Activated naive CD4-positive, alpha-beta T cell treated with anti-CD3 and anti-CD28 coated beads, Interleukin-2, amount 50 U/mL, for 24 hours (primary cell): ENCODE measurements around the gene KDM4F.
A peak's percentile ranks its signal among the peaks of the same experiment; 100 is the strongest.

Experiments used
- H3K27ac Mint-ChIP-seq: one replicate; pipeline ENCODE4 v1.8.0; 2021; ENCODE audit warnings: mild to moderate bottlenecking, mixed read lengths
- H3K27me3 Mint-ChIP-seq: one replicate; pipeline ENCODE4 v1.8.0; 2021; ENCODE audit warnings: mixed read lengths
- H3K36me3 Mint-ChIP-seq: one replicate; pipeline ENCODE4 v1.8.0; 2021; ENCODE audit warnings: mixed read lengths
- H3K4me1 Mint-ChIP-seq: one replicate; pipeline ENCODE4 v1.8.0; 2021; ENCODE audit warnings: mixed read lengths
- H3K4me3 Mint-ChIP-seq: one replicate; pipeline ENCODE4 v1.8.0; 2021; ENCODE audit warnings: mild to moderate bottlenecking, mixed read lengths
- H3K9me3 Mint-ChIP-seq: one replicate; pipeline ENCODE4 v1.8.0; 2021; ENCODE audit warnings: mixed read lengths

Gene KDM4F

GRCh38 chr11:95095858-95096587 is 46.8 kb downstream of the KDM4F start:
- Mint-ChIP-seq H3K4me1 (peaks cover 66% of the 10 kb centered on the region), H3K36me3 (peaks cover 14% of the 10 kb centered on the region), H3K4me3 (peak overlapping the region; percentile 71), H3K27me3 (no peaks in the 10 kb centered on the region), H3K27ac (peak overlapping the region; percentile 81), H3K9me3 (no peaks in the 10 kb centered on the region)

- Mint-ChIP-seq H3K9me3 (no peaks in the 10 kb centered on the region), H3K27me3 (no peaks in the 10 kb centered on the region), H3K4me1 (peaks cover 54% of the 10 kb centered on the region), H3K36me3 (peaks cover 17% of the 10 kb centered on the region), H3K4me3 (no peak overlapping the region), H3K27ac (peak overlapping the region; percentile 43)
These were observed 48.0 kb downstream of the KDM4F start for GRCh38 chr11:95097209-95097608.

- H3K4me3 Mint-ChIP-seq: no peak overlapping the region
- no peak overlapping the region for H3K27ac Mint-ChIP-seq
- H3K27me3 Mint-ChIP-seq: no peaks in the 10 kb centered on the region
- H3K36me3 Mint-ChIP-seq: peaks cover 17% of the 10 kb centered on the region
- peaks cover 45% of the 10 kb centered on the region for H3K4me1 Mint-ChIP-seq
- H3K9me3 Mint-ChIP-seq: no peaks in the 10 kb centered on the region
These were observed 49.6 kb downstream of the KDM4F start for GRCh38 chr11:95098826-95099225.

GRCh38 chr11:95100191-95100648 is 51.0 kb downstream of the KDM4F start:
- peaks cover 34% of the 10 kb centered on the region for H3K4me1 Mint-ChIP-seq
- H3K36me3 Mint-ChIP-seq: peaks cover 17% of the 10 kb centered on the region
- H3K27ac Mint-ChIP-seq: no peak overlapping the region
- no peak overlapping the region for H3K4me3 Mint-ChIP-seq
- H3K27me3 Mint-ChIP-seq: no peaks in the 10 kb centered on the region
- no peaks in the 10 kb centered on the region for H3K9me3 Mint-ChIP-seq
